SU-DHL-6 (cell line): ENCODE measurements around the gene FAM89A.

ENCODE experiments used
- CTCF ChIP-seq: fragments of 200-600 bp; sonication (generic); IDR thresholded peaks from one replicate; pipeline ENCODE4 v1.5.1; 2017; ENCODE audit warnings: antibody characterized with exemption, mild to moderate bottlenecking, low read length, moderate library complexity; ENCODE audit not compliant: insufficient read depth, poor library complexity, severe bottlenecking
- EZH2phosphoT487 ChIP-seq: fragments of 200-600 bp; sonication (generic), shearing (Covaris generic); conservative IDR thresholded peaks from 2 replicates; pipeline ENCODE4 v1.6.1; 2018; ENCODE audit warnings: mild to moderate bottlenecking, antibody characterized with exemption, low read length, moderate library complexity, mixed read lengths

DNA sequence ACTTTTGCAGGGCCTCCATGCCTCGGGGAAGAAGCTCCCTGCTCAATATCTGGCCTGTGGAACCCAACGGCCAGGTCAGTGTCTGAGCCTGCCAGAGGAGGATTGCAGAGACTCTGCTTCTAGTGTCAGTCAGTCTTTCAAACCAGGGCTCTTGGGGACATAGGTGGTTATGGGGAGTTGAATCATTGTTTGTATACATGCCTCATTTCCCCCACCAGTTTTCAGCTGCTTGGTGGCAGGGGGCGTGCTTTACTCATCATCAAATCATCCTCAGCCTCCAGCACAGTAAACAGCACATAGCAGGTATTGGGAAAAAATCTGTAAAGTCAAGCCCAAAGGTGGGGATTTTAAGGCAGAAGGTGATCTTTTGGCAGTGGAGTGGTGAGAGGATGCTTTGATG, 17.4 kb upstream of the FAM89A start:
- no peak for TF ChIP-seq CTCF
- TF ChIP-seq EZH2phosphoT487, result no peak
